OCI-LY3 (cell line): ENCODE results near the gene IL1B.

Experiments used
- H2AFZ ChIP-seq: fragments of 200-600, 300-600 bp; shearing (Covaris generic); 2 replicates; pipeline ENCODE4 v1.6.0; 2014; ENCODE audit warnings: antibody characterized with exemption, low read depth, low read length
- H3K27ac ChIP-seq: fragments of 200-600, 300-600 bp; sonication (generic); 2 replicates; pipeline ENCODE4 v1.5.1; 2014; ENCODE audit warnings: mild to moderate bottlenecking, low read length, moderate library complexity, mixed read lengths
- H3K27me3 ChIP-seq: fragments of 200-600, 300-600 bp; sonication (generic); 2 replicates; pipeline ENCODE4 v1.6.1; 2014; ENCODE audit warnings: low read depth, low read length, mixed read lengths
- H3K36me3 ChIP-seq: fragments of 200-600, 300-600 bp; sonication (generic); replicated peaks from 2 replicates; pipeline ENCODE3; 2014; ENCODE audit warnings: low read depth, low read length, mixed read lengths
- H3K4me1 ChIP-seq: fragments of 300-600, 200-600 bp; sonication (generic); 2 replicates; pipeline ENCODE4 v1.6.1; 2014; ENCODE audit warnings: low read length, mixed read lengths
- H3K4me2 ChIP-seq: fragments of 200-600, 300-600 bp; sonication (generic); 2 replicates; pipeline ENCODE4 v1.6.1; 2014; ENCODE audit warnings: low read length, mixed read lengths
- H3K4me3 ChIP-seq: fragments of 300-600, 200-600 bp; sonication (generic); 2 replicates; pipeline ENCODE4 v1.5.1; 2014; ENCODE audit warnings: antibody characterized with exemption, mild to moderate bottlenecking, low read length, moderate library complexity
- H3K79me2 ChIP-seq: fragments of 300-600, 200-600 bp; shearing (Covaris generic); 2 replicates; pipeline ENCODE4 v1.6.1; 2014; ENCODE audit warnings: mild to moderate bottlenecking, low read length, mixed read lengths
- H3K9ac ChIP-seq: fragments of 300-600, 200-600 bp; shearing (Covaris generic); 2 replicates; pipeline ENCODE4 v1.6.0; 2014; ENCODE audit warnings: mild to moderate bottlenecking, low read length, moderate library complexity
- H3K9me3 ChIP-seq: fragments of 200-600, 300-600 bp; shearing (Covaris generic); 2 replicates; pipeline ENCODE4 v1.6.1; 2014; ENCODE audit warnings: low read length, mixed read lengths; ENCODE audit not compliant: insufficient read depth
- H4K20me1 ChIP-seq: fragments of 200-600, 300-600 bp; sonication (generic); 2 replicates; pipeline ENCODE4 v1.6.1; 2016; ENCODE audit warnings: low read length, mixed read lengths; ENCODE audit not compliant: insufficient read depth
- CTCF ChIP-seq: fragments of 200-600, 300-600 bp; sonication (generic); IDR thresholded peaks from 2 replicates; pipeline ENCODE4 v1.5.1; 2014; ENCODE audit warnings: antibody characterized with exemption, low read length, low read depth
- EZH2phosphoT487 ChIP-seq: fragments of 200-600 bp; shearing (Covaris generic); IDR thresholded peaks from 2 replicates; pipeline ENCODE4 v1.6.1; 2018; ENCODE audit warnings: antibody characterized with exemption, mixed run types, low read depth

Gene IL1B

GRCh38 chr2:112849956-112850355 lies 13.4 kb upstream of the IL1B start:
- no peak overlapping the region for H2AFZ ChIP-seq
- no peak overlapping the region for H3K4me2 ChIP-seq
- no peaks in the 10 kb centered on the region for H3K9me3 ChIP-seq
- no peaks in the 10 kb centered on the region for H3K36me3 ChIP-seq
- no peaks in the 10 kb centered on the region for H4K20me1 ChIP-seq
- H3K79me2 ChIP-seq: no peaks in the 10 kb centered on the region
- H3K4me3 ChIP-seq: no peak overlapping the region
- H3K27ac ChIP-seq: no peak overlapping the region
- H3K4me1 ChIP-seq: peaks cover 14% of the 10 kb centered on the region
- no peak overlapping the region for H3K9ac ChIP-seq
- TF ChIP-seq CTCF (no peak), EZH2phosphoT487 (no peak)
- no peaks in the 10 kb centered on the region for H3K27me3 ChIP-seq

- no peak overlapping the region for H3K4me3 ChIP-seq
- TF ChIP-seq CTCF: no peak
- TF ChIP-seq EZH2phosphoT487: no peak
Measured at GRCh38 chr2:112848833-112849232, 12.3 kb upstream of the IL1B start.

GRCh38 chr2:112846031-112846430 lies 9.5 kb upstream of the IL1B start:
- Histone ChIP-seq H3K9ac (no peak overlapping the region), H3K27ac (no peak overlapping the region), H3K27me3 (no peaks in the 10 kb centered on the region), H3K4me1 (peaks cover 36% of the 10 kb centered on the region), H4K20me1 (no peaks in the 10 kb centered on the region), H2AFZ (no peak overlapping the region), H3K36me3 (no peaks in the 10 kb centered on the region), H3K4me2 (peak overlapping the region; percentile 34; the same call in 1 of the 2 replicates), H3K4me3 (no peak overlapping the region), H3K79me2 (no peaks in the 10 kb centered on the region), H3K9me3 (no peaks in the 10 kb centered on the region)
- TF ChIP-seq EZH2phosphoT487 (no peak), CTCF (no peak)

More at GRCh38 chr2:112848833-112849232, 12.3 kb upstream of the IL1B start:
- Histone ChIP-seq H3K4me2 (no peak overlapping the region), H4K20me1 (no peaks in the 10 kb centered on the region), H3K4me1 (peaks cover 14% of the 10 kb centered on the region), H3K27ac (no peak overlapping the region), H3K9me3 (no peaks in the 10 kb centered on the region), H3K79me2 (no peaks in the 10 kb centered on the region), H3K9ac (no peak overlapping the region), H3K27me3 (no peaks in the 10 kb centered on the region), H3K36me3 (no peaks in the 10 kb centered on the region), H2AFZ (no peak overlapping the region)

- H3K9me3 ChIP-seq: no peaks in the 10 kb centered on the region
- H3K4me3 ChIP-seq: no peak overlapping the region
- TF ChIP-seq EZH2phosphoT487 (no peak), CTCF (no peak)
- no peaks in the 10 kb centered on the region for H3K36me3 ChIP-seq
- no peaks in the 10 kb centered on the region for H3K79me2 ChIP-seq
- H3K4me2 ChIP-seq: no peak overlapping the region
- peaks cover 58% of the 10 kb centered on the region for H3K4me1 ChIP-seq
- no peak overlapping the region for H3K9ac ChIP-seq
- no peaks in the 10 kb centered on the region for H3K27me3 ChIP-seq
- no peaks in the 10 kb centered on the region for H4K20me1 ChIP-seq
- no peak overlapping the region for H2AFZ ChIP-seq
- no peak overlapping the region for H3K27ac ChIP-seq
Measured at GRCh38 chr2:112843836-112844235, 7.3 kb upstream of the IL1B start.
